Measurements from ENCODE around the gene DCUN1D4. TPM values are rescaled to one million over a fixed set of nuclear protein-coding genes. Genes with fewer than 3 reads are reported as not detected.
"Not testable (repeated sequence)": the region's sequence is repeated elsewhere in the genome, so short reads cannot be mapped to it uniquely, and the experiment has no call there.

DCUN1D4 gene
- total RNA-seq, 1 experiment from 2014 or later = 29.6 TPM

GRCh38 chr4:51880016-51880915 lies 37.3 kb downstream of the DCUN1D4 start:
- DNase-seq (ENCODE audit: low read depth, low spot score) = no peak
- in situ Hi-C loops (cut with HindIII; ENCODE audit: low pct_unique_long_range_greater_than_20kb, low sequenced_read_pairs) = no loop called here

GRCh38 chr4:51884055-51884454 lies 41.1 kb downstream of the DCUN1D4 start:
- in situ Hi-C loops (cut with HindIII; ENCODE audit: low pct_unique_long_range_greater_than_20kb, low sequenced_read_pairs) = no loop called here
- no peak for DNase-seq (ENCODE audit: low read depth, low spot score)

GRCh38 chr4:51884606-51885005 lies 41.7 kb downstream of the DCUN1D4 start:
- in situ Hi-C loops (cut with HindIII; ENCODE audit: low pct_unique_long_range_greater_than_20kb, low sequenced_read_pairs) = no loop called here
- DNase-seq (ENCODE audit: low read depth, low spot score) = no peak

GRCh38 chr4:51885363-51885762 lies 42.4 kb downstream of the DCUN1D4 start:
- DNase-seq (ENCODE audit: low read depth, low spot score) = peak; percentile 64
- in situ Hi-C loops (cut with HindIII; ENCODE audit: low pct_unique_long_range_greater_than_20kb, low sequenced_read_pairs) = no loop called here

GRCh38 chr4:51890760-51891159 lies 47.8 kb downstream of the DCUN1D4 start:
- DNase-seq (ENCODE audit: low read depth, low spot score) = no peak
- in situ Hi-C loops (cut with HindIII; ENCODE audit: low pct_unique_long_range_greater_than_20kb, low sequenced_read_pairs) = no loop called here

GRCh38 chr4:51893402-51893801 lies 50.4 kb downstream of the DCUN1D4 start:
- DNase-seq (ENCODE audit: low read depth, low spot score); in situ Hi-C loops (cut with HindIII; ENCODE audit: low pct_unique_long_range_greater_than_20kb, low sequenced_read_pairs): not testable (repeated sequence)

- in situ Hi-C loops (cut with HindIII; ENCODE audit: low pct_unique_long_range_greater_than_20kb, low sequenced_read_pairs) = no loop called here
- DNase-seq (ENCODE audit: low read depth, low spot score) = no peak
Observed at GRCh38 chr4:51894059-51894645, 51.2 kb downstream of the DCUN1D4 start.

GRCh38 chr4:51895158-51895557 lies 52.2 kb downstream of the DCUN1D4 start:
- DNase-seq (ENCODE audit: low read depth, low spot score) = no peak
- in situ Hi-C loops (cut with HindIII; ENCODE audit: low pct_unique_long_range_greater_than_20kb, low sequenced_read_pairs) = no loop called here

- in situ Hi-C loops (cut with HindIII; ENCODE audit: low pct_unique_long_range_greater_than_20kb, low sequenced_read_pairs) = no loop called here
- peak; percentile 70 for DNase-seq (ENCODE audit: low read depth, low spot score)
Observed at GRCh38 chr4:51895816-51896408, 53.0 kb downstream of the DCUN1D4 start.

- in situ Hi-C loops (cut with HindIII; ENCODE audit: low pct_unique_long_range_greater_than_20kb, low sequenced_read_pairs) = no loop called here
Observed at GRCh38 chr4:51901363-51901762, 58.4 kb downstream of the DCUN1D4 start.

GRCh38 chr4:51906167-51906958 lies 63.4 kb downstream of the DCUN1D4 start:
- in situ Hi-C loops (cut with HindIII; ENCODE audit: low pct_unique_long_range_greater_than_20kb, low sequenced_read_pairs) = no loop called here
- DNase-seq (ENCODE audit: low read depth, low spot score) = no peak

More at GRCh38 chr4:51901363-51901762, 58.4 kb downstream of the DCUN1D4 start:
- DNase-seq (ENCODE audit: low read depth, low spot score) = no peak

- DNase-seq (ENCODE audit: low read depth, low spot score) = no peak
- in situ Hi-C loops (cut with HindIII; ENCODE audit: low pct_unique_long_range_greater_than_20kb, low sequenced_read_pairs) = no loop called here
Observed at GRCh38 chr4:51907006-51907669, 64.2 kb downstream of the DCUN1D4 start.

GRCh38 chr4:51909236-51909703 lies 66.3 kb downstream of the DCUN1D4 start:
- in situ Hi-C loops (cut with HindIII; ENCODE audit: low pct_unique_long_range_greater_than_20kb, low sequenced_read_pairs) = no loop called here
- no peak for DNase-seq (ENCODE audit: low read depth, low spot score)

- in situ Hi-C loops (cut with HindIII; ENCODE audit: low pct_unique_long_range_greater_than_20kb, low sequenced_read_pairs) = no loop called here
- no peak for DNase-seq (ENCODE audit: low read depth, low spot score)
Observed at GRCh38 chr4:51918251-51918650, 75.3 kb downstream of the DCUN1D4 start.

- DNase-seq (ENCODE audit: low read depth, low spot score) = peak; percentile 36
Observed at GRCh38 chr4:51923343-51923742, 80.4 kb downstream of the DCUN1D4 start.

GRCh38 chr4:51925307-51925706 lies 82.4 kb downstream of the DCUN1D4 start:
- in situ Hi-C loops (cut with HindIII; ENCODE audit: low pct_unique_long_range_greater_than_20kb, low sequenced_read_pairs) = no loop called here

More at GRCh38 chr4:51923343-51923742, 80.4 kb downstream of the DCUN1D4 start:
- in situ Hi-C loops (cut with HindIII; ENCODE audit: low pct_unique_long_range_greater_than_20kb, low sequenced_read_pairs) = no loop called here

GRCh38 chr4:51930557-51930956 lies 87.6 kb downstream of the DCUN1D4 start:
- DNase-seq (ENCODE audit: low read depth, low spot score) = no peak
- in situ Hi-C loops (cut with HindIII; ENCODE audit: low pct_unique_long_range_greater_than_20kb, low sequenced_read_pairs) = no loop called here

More at GRCh38 chr4:51925307-51925706, 82.4 kb downstream of the DCUN1D4 start:
- DNase-seq (ENCODE audit: low read depth, low spot score) = no peak

Data from SK-MEL-5 (cell line).